ENCODE results near the gene S1PR3.

- TF ChIP-seq POLR2A (IDR thresholded peaks at IDR 0.05; ENCODE audit: low read depth, low read length) (no peak), POLR2AphosphoS5 (IDR thresholded peaks at IDR 0.05; ENCODE audit: low read depth, low read length) (no peak), TAF1 (IDR thresholded peaks at IDR 0.05; ENCODE audit: low read depth, low read length) (no peak)
Observed at GRCh38 chr9:88994469-88995199, 3.4 kb downstream of the S1PR3 start.
